GM23338 (cell line): ENCODE data around the gene NSG2. TPM values are rescaled to one million over a fixed set of nuclear protein-coding genes. Genes with fewer than 3 reads are reported as not detected.

Experiments
- ATAC-seq: fragments of 200-7000 bp; cut with Tn5 transposase; 3 replicates; pipeline ENCODE4 v1.9.1; 2020
- DNase-seq: peaks from one replicate; pipeline ENCODE4 v3.0.0-alpha.2; 2015; ENCODE audit warnings: low spot score
- H2AFZ ChIP-seq: fragments of 200-600 bp; sonication (generic); 2 replicates; pipeline ENCODE4 v1.8.0; 2016; ENCODE audit warnings: antibody characterized with exemption, mild to moderate bottlenecking, moderate library complexity
- H3F3A ChIP-seq: fragments of 200-600 bp; sonication (generic); replicated peaks from 2 replicates; pipeline ENCODE4 v1.8.0; 2017; ENCODE audit warnings: antibody characterized with exemption, mixed run types, low read depth
- H3K27ac ChIP-seq: fragments of 200-600 bp; sonication (generic); 2 replicates; pipeline ENCODE4 v1.6.1; 2016; ENCODE audit warnings: low read depth
- H3K27me3 ChIP-seq: fragments of 200-600 bp; sonication (generic); 2 replicates; pipeline ENCODE4 v1.8.0; 2016; ENCODE audit warnings: mild to moderate bottlenecking, mixed run types, moderate library complexity; ENCODE audit not compliant: insufficient read depth
- H3K36me3 ChIP-seq: fragments of 200-600 bp; sonication (generic); 2 replicates; pipeline ENCODE4 v1.8.0; 2016; ENCODE audit warnings: mild to moderate bottlenecking; ENCODE audit not compliant: insufficient read depth
- H3K4me1 ChIP-seq: fragments of 200-600 bp; sonication (generic); 2 replicates; pipeline ENCODE4 v1.8.0; 2016; ENCODE audit warnings: mild to moderate bottlenecking, moderate library complexity; ENCODE audit not compliant: insufficient read depth
- H3K4me2 ChIP-seq: fragments of 200-600 bp; sonication (generic); 2 replicates; pipeline ENCODE4 v1.7.1; 2017; ENCODE audit warnings: mixed run types
- H3K4me3 ChIP-seq: fragments of 200-600 bp; sonication (generic); 2 replicates; pipeline ENCODE4 v1.6.1; 2016; ENCODE audit warnings: mixed run types
- H3K79me2 ChIP-seq: fragments of 200-600 bp; sonication (generic); replicated peaks from 2 replicates; pipeline ENCODE4 v1.8.0; 2017; ENCODE audit warnings: mild to moderate bottlenecking; ENCODE audit not compliant: insufficient read depth
- H3K9me2 ChIP-seq: fragments of 200-600 bp; sonication (generic); 2 replicates; pipeline ENCODE4 v1.8.0; 2017; ENCODE audit not compliant: insufficient read depth
- H4K20me1 ChIP-seq: fragments of 200-600 bp; sonication (generic); replicated peaks from 2 replicates; pipeline ENCODE4 v1.8.0; 2017; ENCODE audit warnings: mild to moderate bottlenecking; ENCODE audit not compliant: insufficient read depth
- H3K27ac Mint-ChIP-seq: 2 replicates; pipeline ENCODE4 v1.8.0; 2020; ENCODE audit warnings: inconsistent platforms, mild to moderate bottlenecking, moderate library complexity, mixed read lengths
- H3K27me3 Mint-ChIP-seq: 3 replicates; pipeline ENCODE4 v1.8.0; 2022; ENCODE audit warnings: low read depth, mild to moderate bottlenecking, moderate library complexity, mixed read lengths, inconsistent platforms; ENCODE audit not compliant: insufficient read depth, poor library complexity
- H3K36me3 Mint-ChIP-seq: 3 replicates; pipeline ENCODE4 v1.8.0; 2021; ENCODE audit warnings: low read depth, mild to moderate bottlenecking, inconsistent platforms, moderate library complexity, mixed read lengths
- H3K4me1 Mint-ChIP-seq: 3 replicates; pipeline ENCODE4 v1.8.0; 2020; ENCODE audit warnings: mild to moderate bottlenecking, inconsistent platforms, mixed read lengths
- H3K4me3 Mint-ChIP-seq: 3 replicates; pipeline ENCODE4 v1.8.0; 2021; ENCODE audit warnings: moderate library complexity, mild to moderate bottlenecking, inconsistent platforms, mixed read lengths
- H3K9me3 Mint-ChIP-seq: 3 replicates; pipeline ENCODE4 v1.8.0; 2020; ENCODE audit warnings: moderate library complexity, mild to moderate bottlenecking, inconsistent platforms, mixed read lengths
- CREB1 ChIP-seq: fragments of 250-450 bp; sonication (Bioruptor Pico); IDR thresholded peaks from 2 replicates; pipeline ENCODE4 v1.5.0; 2020; ENCODE audit warnings: low read depth, mild to moderate bottlenecking, moderate library complexity
- POLR2AphosphoS5 ChIP-seq: IDR thresholded peaks from 2 replicates; pipeline ENCODE4 v1.6.1; 2016; ENCODE audit warnings: antibody characterized with exemption, low read depth
- long read RNA-seq: library from polyadenylated mRNA; unstranded; transcript quantifications from one replicate; pipeline ENCODE4 v2.0.0, GENCODE V29; 2020; ENCODE audit not compliant: unreplicated experiment
- polyA plus RNA-seq: library from polyadenylated mRNA; unstranded; fragments of >200 nt; fragmentation: Nextera tagmentation; extraction: Ambion mirVana; gene quantifications from 2 replicates; pipeline ENCODE4 v1.2.1, GENCODE V29; 2016
- total RNA-seq: library from RNA; depleted of rRNA; stranded (reverse); fragments of >200 nt; shearing (Covaris generic); gene quantifications from 2 replicates; pipeline ENCODE4 v1.2.3, GENCODE V29; 2014; rRNA removed
- TF ChIP-seq, protein P1 (sequence below), 2 experiments: fragments of 200-600 bp in 1 of 2; sonication (generic) in 1 of 2; conservative IDR thresholded peaks; 2 replicates each; pipeline versions ENCODE4 v1.5.1 to v1.6.1; 2016 to 2017; ENCODE audit warnings: antibody characterized with exemption in 2 of 2, low read depth in 2 of 2, mild to moderate bottlenecking in 2 of 2, moderate library complexity in 1 of 2
- TF ChIP-seq, protein P2 (sequence below): IDR thresholded peaks from one replicate; pipeline ENCODE4 v1.6.1; 2018; ENCODE audit warnings: antibody characterized with exemption; ENCODE audit not compliant: unreplicated experiment
- TF ChIP-seq, protein P3 (sequence below): fragments of 250-450 bp; sonication (Bioruptor Pico); IDR thresholded peaks from 2 replicates; pipeline ENCODE4 v1.5.0; 2020; ENCODE audit warnings: mild to moderate bottlenecking, moderate library complexity

NSG2 gene
- total RNA-seq (not detected in 2 replicates), polyA plus RNA-seq (0.16 TPM in 1 of 2 replicates, not detected in the other)
- long read RNA-seq, result 0 reads

DNA sequence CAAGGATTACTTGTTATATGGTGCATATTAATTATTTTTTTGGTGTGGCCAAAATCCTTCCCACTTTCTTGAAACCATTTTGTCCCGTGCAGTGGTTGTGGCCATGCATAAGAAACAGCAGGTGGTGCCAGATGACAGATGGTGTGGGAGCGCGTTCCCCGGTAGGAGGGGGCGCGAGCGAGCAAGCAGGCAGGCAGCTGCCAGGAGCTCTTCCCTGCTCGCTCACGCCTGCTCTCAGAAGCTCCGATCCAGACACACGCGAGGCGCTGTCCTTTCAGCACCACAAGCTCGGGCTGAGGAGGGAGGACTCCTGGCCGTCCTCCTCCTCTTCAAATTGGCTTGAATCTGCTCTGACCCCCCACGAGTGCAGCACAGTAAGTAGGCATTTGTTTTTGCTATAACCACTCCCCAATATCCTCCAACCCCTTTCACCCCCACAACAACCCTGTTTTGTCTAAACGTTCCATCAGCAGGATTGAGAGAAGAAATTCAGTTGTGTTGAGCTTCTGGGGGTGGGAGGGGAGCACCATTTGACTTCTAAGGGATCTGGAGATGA, at the start of gene NSG2:
Gene NSG2 (plus strand): TSS at position 237 of the 556 bp plus-strand sequence. CDS start 1,050 bp downstream, outside the sequence.
- H3K4me2 ChIP-seq, result no peak within 1 kb of the TSS
- Mint-ChIP-seq H3K4me3 (no peak within 1 kb of the TSS), H3K27ac (no peak within 1 kb of the TSS), H3K27me3 (peaks cover 5% of the 10 kb centered on the region), H3K9me3 (no peaks in the 10 kb centered on the region), H3K4me1 (peaks cover 6% of the 10 kb centered on the region; the same call in 2 of the 3 replicates), H3K36me3 (no peaks in the 10 kb centered on the region)
- H3F3A ChIP-seq, result no peaks in the 10 kb centered on the region
- ATAC-seq, result peak; percentile 100
- no peaks in the 10 kb centered on the region for H3K4me1 ChIP-seq
- no peak within 1 kb of the TSS for H2AFZ ChIP-seq
- no peaks in the 10 kb centered on the region for H3K36me3 ChIP-seq
- TF ChIP-seq, protein P1, sequence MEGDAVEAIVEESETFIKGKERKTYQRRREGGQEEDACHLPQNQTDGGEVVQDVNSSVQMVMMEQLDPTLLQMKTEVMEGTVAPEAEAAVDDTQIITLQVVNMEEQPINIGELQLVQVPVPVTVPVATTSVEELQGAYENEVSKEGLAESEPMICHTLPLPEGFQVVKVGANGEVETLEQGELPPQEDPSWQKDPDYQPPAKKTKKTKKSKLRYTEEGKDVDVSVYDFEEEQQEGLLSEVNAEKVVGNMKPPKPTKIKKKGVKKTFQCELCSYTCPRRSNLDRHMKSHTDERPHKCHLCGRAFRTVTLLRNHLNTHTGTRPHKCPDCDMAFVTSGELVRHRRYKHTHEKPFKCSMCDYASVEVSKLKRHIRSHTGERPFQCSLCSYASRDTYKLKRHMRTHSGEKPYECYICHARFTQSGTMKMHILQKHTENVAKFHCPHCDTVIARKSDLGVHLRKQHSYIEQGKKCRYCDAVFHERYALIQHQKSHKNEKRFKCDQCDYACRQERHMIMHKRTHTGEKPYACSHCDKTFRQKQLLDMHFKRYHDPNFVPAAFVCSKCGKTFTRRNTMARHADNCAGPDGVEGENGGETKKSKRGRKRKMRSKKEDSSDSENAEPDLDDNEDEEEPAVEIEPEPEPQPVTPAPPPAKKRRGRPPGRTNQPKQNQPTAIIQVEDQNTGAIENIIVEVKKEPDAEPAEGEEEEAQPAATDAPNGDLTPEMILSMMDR (conservative IDR thresholded peaks at IDR 0.05; ENCODE audit: low read depth in 2 of 2), result peak; percentile 84 to 97
- TF ChIP-seq, protein P2, sequence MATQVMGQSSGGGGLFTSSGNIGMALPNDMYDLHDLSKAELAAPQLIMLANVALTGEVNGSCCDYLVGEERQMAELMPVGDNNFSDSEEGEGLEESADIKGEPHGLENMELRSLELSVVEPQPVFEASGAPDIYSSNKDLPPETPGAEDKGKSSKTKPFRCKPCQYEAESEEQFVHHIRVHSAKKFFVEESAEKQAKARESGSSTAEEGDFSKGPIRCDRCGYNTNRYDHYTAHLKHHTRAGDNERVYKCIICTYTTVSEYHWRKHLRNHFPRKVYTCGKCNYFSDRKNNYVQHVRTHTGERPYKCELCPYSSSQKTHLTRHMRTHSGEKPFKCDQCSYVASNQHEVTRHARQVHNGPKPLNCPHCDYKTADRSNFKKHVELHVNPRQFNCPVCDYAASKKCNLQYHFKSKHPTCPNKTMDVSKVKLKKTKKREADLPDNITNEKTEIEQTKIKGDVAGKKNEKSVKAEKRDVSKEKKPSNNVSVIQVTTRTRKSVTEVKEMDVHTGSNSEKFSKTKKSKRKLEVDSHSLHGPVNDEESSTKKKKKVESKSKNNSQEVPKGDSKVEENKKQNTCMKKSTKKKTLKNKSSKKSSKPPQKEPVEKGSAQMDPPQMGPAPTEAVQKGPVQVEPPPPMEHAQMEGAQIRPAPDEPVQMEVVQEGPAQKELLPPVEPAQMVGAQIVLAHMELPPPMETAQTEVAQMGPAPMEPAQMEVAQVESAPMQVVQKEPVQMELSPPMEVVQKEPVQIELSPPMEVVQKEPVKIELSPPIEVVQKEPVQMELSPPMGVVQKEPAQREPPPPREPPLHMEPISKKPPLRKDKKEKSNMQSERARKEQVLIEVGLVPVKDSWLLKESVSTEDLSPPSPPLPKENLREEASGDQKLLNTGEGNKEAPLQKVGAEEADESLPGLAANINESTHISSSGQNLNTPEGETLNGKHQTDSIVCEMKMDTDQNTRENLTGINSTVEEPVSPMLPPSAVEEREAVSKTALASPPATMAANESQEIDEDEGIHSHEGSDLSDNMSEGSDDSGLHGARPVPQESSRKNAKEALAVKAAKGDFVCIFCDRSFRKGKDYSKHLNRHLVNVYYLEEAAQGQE, result peak; percentile 96
- TF ChIP-seq CREB1 (peak; percentile 12; the same call in 1 of the 2 replicates), POLR2AphosphoS5 (no peak)
- TF ChIP-seq, protein P3, sequence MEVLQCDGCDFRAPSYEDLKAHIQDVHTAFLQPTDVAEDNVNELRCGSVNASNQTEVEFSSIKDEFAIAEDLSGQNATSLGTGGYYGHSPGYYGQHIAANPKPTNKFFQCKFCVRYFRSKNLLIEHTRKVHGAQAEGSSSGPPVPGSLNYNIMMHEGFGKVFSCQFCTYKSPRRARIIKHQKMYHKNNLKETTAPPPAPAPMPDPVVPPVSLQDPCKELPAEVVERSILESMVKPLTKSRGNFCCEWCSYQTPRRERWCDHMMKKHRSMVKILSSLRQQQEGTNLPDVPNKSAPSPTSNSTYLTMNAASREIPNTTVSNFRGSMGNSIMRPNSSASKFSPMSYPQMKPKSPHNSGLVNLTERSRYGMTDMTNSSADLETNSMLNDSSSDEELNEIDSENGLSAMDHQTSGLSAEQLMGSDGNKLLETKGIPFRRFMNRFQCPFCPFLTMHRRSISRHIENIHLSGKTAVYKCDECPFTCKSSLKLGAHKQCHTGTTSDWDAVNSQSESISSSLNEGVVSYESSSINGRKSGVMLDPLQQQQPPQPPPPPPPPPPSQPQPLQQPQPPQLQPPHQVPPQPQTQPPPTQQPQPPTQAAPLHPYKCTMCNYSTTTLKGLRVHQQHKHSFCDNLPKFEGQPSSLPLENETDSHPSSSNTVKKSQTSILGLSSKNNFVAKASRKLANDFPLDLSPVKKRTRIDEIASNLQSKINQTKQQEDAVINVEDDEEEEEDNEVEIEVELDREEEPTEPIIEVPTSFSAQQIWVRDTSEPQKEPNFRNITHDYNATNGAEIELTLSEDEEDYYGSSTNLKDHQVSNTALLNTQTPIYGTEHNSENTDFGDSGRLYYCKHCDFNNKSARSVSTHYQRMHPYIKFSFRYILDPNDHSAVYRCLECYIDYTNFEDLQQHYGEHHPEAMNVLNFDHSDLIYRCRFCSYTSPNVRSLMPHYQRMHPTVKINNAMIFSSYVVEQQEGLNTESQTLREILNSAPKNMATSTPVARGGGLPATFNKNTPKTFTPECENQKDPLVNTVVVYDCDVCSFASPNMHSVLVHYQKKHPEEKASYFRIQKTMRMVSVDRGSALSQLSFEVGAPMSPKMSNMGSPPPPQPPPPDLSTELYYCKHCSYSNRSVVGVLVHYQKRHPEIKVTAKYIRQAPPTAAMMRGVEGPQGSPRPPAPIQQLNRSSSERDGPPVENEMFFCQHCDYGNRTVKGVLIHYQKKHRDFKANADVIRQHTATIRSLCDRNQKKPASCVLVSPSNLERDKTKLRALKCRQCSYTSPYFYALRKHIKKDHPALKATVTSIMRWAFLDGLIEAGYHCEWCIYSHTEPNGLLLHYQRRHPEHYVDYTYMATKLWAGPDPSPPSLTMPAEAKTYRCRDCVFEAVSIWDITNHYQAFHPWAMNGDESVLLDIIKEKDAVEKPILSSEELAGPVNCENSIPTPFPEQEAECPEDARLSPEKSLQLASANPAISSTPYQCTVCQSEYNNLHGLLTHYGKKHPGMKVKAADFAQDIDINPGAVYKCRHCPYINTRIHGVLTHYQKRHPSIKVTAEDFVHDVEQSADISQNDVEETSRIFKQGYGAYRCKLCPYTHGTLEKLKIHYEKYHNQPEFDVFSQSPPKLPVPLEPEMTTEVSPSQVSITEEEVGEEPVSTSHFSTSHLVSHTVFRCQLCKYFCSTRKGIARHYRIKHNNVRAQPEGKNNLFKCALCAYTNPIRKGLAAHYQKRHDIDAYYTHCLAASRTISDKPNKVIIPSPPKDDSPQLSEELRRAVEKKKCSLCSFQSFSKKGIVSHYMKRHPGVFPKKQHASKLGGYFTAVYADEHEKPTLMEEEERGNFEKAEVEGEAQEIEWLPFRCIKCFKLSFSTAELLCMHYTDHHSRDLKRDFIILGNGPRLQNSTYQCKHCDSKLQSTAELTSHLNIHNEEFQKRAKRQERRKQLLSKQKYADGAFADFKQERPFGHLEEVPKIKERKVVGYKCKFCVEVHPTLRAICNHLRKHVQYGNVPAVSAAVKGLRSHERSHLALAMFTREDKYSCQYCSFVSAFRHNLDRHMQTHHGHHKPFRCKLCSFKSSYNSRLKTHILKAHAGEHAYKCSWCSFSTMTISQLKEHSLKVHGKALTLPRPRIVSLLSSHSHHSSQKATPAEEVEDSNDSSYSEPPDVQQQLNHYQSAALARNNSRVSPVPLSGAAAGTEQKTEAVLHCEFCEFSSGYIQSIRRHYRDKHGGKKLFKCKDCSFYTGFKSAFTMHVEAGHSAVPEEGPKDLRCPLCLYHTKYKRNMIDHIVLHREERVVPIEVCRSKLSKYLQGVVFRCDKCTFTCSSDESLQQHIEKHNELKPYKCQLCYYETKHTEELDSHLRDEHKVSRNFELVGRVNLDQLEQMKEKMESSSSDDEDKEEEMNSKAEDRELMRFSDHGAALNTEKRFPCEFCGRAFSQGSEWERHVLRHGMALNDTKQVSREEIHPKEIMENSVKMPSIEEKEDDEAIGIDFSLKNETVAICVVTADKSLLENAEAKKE (CRISPR knock-in tag), result peak; percentile 13; the same call in 1 of the 2 replicates
- H4K20me1 ChIP-seq, result no peaks in the 10 kb centered on the region
- H3K27me3 ChIP-seq, result no peaks in the 10 kb centered on the region
- H3K4me3 ChIP-seq, result no peak within 1 kb of the TSS
- H3K27ac ChIP-seq, result no peak within 1 kb of the TSS
- H3K79me2 ChIP-seq, result no peaks in the 10 kb centered on the region
- peak; percentile 98 for DNase-seq
- no peaks in the 10 kb centered on the region for H3K9me2 ChIP-seq
